Astrocyte of the spinal cord (primary cell): ENCODE measurements around the gene SRMS.

Experiments
- DNase-seq: peaks from one replicate; pipeline ENCODE4 v3.0.0; 2011; ENCODE audit warnings: low read depth, low spot score
- H3K4me3 ChIP-seq: 2 replicates; pipeline ENCODE4 v1.5.1; 2011; ENCODE audit warnings: low read depth, mild to moderate bottlenecking, low read length, moderate library complexity
- in situ Hi-C: cut with HindIII; loops from 2 replicates; pipeline ENCODE4 v1.10.0; 2017; ENCODE audit warnings: low sequenced_read_pairs
- TF ChIP-seq, protein P1 (sequence below): IDR thresholded peaks from 2 replicates; pipeline ENCODE4 v1.5.1; 2012; ENCODE audit warnings: low read depth, mild to moderate bottlenecking, low read length, inconsistent platforms

The SRMS gene

DNA sequence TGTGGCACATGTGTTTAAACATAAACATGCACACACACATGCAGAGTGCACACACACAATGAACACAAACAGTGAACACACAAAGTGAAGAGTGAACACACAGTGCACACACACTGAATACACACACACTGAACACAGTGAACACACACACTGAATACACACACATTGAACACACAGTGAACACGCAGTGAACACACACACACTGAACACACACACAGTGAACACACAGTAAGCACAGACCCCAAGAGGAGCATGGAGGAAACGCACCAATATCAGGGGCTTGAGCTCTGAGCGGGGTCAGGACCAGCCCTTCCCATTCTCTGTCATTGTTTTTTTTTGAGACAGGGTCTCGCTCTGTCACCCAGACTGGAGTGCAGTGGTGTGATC is 43.6 kb upstream of the SRMS start:
- in situ Hi-C loops = no loop called here
- no peak overlapping the region for H3K4me3 ChIP-seq
- TF ChIP-seq, protein P1, sequence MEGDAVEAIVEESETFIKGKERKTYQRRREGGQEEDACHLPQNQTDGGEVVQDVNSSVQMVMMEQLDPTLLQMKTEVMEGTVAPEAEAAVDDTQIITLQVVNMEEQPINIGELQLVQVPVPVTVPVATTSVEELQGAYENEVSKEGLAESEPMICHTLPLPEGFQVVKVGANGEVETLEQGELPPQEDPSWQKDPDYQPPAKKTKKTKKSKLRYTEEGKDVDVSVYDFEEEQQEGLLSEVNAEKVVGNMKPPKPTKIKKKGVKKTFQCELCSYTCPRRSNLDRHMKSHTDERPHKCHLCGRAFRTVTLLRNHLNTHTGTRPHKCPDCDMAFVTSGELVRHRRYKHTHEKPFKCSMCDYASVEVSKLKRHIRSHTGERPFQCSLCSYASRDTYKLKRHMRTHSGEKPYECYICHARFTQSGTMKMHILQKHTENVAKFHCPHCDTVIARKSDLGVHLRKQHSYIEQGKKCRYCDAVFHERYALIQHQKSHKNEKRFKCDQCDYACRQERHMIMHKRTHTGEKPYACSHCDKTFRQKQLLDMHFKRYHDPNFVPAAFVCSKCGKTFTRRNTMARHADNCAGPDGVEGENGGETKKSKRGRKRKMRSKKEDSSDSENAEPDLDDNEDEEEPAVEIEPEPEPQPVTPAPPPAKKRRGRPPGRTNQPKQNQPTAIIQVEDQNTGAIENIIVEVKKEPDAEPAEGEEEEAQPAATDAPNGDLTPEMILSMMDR = no peak
- DNase-seq = no peak

DNA sequence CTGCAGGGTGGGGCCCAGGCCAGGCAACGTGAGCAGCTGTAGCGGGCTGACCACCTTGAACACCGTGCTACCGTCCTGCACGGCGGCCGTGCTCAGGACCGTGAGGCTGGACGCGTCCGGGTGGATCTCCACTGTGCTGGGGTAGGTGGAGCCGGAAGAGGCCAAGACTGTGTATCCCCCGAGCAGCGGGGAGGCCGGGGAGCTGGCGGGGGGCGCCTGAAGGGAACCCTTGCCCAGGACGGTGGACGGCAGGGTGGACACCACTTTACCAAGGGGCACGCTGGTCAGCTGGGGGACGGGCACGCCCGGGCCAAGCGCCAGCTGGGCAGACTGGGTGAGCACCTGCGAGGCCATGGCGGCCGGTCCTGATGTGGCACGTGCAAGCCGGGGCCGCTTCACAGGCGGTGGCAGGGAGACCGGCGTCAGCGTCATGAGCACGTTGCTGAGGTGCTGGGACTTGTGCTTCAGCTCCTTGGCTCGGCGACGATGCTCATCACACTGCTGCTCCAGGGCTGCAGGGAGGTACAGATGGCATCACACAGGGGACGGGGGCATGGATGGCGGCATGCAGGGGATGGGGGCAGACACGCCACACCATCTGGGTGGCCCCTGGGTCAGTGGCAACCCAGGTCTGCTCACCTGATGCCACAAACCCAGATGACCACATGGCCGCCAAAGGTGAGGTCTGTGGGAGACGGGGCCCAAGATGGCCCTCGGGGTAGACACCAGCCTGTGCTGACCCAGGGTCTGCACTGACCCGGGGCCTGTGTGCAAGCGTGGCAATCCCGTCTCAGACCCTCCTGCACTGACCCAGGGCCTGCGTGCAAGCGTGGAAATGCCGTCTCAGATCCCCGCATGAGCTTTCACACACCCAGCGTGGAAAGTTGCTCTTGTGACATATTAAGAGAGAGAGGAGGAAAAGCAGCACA is 42.9 kb upstream of the SRMS start:
- no peak overlapping the region for H3K4me3 ChIP-seq
- in situ Hi-C loops = no loop called here
- TF ChIP-seq, protein P1 = no peak
- DNase-seq = no peak

DNA sequence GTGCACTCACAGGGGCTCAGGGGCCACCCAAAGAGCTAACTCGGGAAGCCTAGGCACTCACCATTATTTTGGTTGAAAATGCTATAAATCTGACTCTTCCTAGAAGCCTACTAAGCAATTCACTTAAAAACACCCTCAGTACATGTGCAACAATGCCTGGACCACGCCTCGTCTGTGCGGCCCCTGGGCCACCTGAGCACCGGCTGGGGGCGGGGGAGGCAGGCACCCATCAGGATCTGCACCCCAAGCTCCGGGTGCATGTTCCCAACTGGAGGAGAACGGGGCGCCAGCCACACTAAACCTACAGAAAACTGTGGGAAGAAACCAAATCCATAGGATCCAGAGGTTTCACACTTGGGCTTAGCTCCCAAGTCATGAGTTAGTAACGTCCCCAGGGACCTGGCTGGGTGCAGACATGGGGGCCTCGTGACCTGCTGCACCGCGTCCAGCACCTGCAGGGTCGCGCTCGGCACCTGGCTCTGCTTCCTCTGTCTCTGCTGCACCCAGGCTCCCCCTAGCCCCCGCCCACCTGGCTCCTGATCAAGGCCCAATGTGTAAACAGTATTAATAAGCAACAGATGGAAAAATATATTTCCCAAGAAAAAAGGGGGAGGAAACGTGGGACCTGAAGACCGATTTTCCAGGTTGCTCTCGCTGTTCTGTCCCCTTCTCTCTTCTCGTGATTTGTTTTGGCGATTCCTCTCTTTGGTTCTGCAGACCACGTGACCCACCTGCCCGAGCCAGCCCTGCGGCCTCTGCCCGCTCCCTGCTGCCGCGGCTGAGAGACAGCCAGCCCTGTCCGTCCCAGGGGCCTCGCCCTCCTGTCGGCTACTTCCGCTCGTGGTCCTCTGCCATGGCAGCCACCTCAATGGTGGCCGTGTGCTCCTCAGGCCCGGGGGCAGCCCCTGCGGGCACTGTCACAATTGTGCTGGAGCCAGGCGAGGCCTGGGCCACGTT is 42.0 kb upstream of the SRMS start:
- no peak for DNase-seq
- in situ Hi-C loops = no loop called here
- TF ChIP-seq, protein P1 = no peak
- no peak overlapping the region for H3K4me3 ChIP-seq

DNA sequence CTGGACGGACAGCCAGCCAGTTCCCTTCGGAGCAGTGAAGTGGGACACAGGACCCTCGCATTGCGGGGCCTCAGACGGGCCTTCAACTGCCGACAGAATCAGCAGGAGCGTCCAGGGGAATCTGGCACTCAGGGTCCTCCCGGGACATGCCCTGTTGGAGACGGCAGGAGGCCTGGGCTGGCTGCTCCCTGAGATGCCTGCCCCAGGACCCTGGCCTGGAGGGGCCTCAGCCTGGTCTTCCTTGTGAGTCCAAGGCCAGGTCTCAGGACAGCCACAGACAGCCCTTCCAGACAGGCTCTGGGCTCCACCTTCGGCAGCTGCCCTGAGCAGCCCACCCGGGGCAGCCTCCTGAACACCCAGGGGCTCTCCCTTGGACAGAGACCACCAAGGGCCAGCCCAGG is 41.1 kb upstream of the SRMS start:
- no peak overlapping the region for H3K4me3 ChIP-seq
- DNase-seq = no peak
- TF ChIP-seq, protein P1 = no peak
- in situ Hi-C loops = no loop called here

DNA sequence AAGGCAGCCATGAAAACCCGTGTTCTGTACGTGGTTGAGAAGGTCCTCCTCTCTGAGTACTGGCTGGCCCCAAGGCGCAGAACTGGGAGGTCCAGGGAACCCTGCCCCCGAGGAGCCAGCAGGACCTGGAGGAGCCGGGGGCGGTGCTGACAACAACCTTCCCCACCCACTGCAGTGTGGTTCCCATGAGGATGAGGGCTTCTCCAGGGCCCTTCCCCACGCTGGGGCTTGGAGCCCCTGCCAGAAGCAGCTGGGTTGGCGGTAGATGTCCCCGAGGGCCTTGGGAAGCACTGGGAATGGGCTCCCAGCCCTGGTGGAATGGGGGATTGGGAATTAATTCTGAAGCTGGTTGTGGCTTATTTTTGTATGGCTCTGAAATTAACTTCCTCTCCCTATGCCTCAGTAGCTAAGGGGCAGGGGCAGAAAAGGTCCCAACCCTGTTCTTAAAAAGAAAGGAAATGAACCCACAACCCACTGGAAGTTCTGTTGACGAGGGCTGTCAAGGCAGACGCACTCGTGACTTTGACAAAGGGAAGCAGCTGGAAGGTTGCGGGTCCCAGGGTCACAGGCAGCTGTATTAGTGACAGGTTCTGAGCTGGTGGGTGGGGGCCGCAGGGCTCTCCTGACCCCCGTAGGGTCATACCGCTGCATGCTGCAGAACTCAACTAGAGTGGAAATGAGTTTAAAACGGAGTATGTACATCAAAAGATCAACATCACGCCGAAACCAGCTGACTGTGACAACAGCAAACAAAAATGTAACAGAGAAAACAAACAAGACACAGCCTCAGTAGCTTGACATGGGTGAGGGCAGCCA is 40.4 kb upstream of the SRMS start:
- DNase-seq = no peak
- no peak overlapping the region for H3K4me3 ChIP-seq
- TF ChIP-seq, protein P1 = no peak
- in situ Hi-C loops = no loop called here

DNA sequence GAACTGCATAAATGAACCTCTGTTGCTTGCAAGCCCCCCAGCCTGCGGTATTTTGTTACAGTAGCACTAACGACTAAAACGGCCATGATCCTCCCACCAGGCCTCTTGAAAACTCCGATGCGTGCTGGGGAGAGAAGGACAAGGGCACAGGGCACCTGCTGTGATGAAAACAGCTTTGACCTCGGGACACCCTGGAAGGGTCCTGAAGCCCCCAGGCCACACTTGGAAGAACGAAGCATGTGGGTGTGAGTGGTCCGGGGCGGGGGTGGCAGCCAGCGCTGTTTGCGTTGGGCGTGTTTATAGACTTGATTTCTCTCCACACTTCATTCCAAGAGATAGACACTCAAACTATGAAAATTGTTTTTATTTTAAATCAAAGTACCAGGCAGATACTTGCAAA is 39.7 kb upstream of the SRMS start:
- no peak overlapping the region for H3K4me3 ChIP-seq
- DNase-seq = no peak
- in situ Hi-C loops = no loop called here
- TF ChIP-seq, protein P1 = no peak
